ENCODE results near the gene PRAMEF12. TPM values are rescaled to one million over a fixed set of nuclear protein-coding genes. Genes with fewer than 3 reads are reported as not detected.

The PRAMEF12 gene
- total and polyA plus RNA-seq, 2 experiments from 2014 or later = not detected

- no peak for TF ChIP-seq EZH2phosphoT487 (IDR thresholded peaks at IDR 0.05; ENCODE audit: low read depth, severe bottlenecking, unreplicated experiment)
- no peak for TF ChIP-seq CTCF (IDR thresholded peaks at IDR 0.05; ENCODE audit: poor library complexity)
- Histone ChIP-seq H3K4me2 (no peak overlapping the region), H3K9me3 (ENCODE audit: low read depth) (peaks cover 8% of the 10 kb centered on the region), H3K4me3 (no peak overlapping the region), H3K27ac (no peak overlapping the region), H3K27me3 (no peaks in the 10 kb centered on the region), H2AFZ (no peak overlapping the region), H3K79me2 (no peaks in the 10 kb centered on the region), H3K9me2 (replicated peaks; ENCODE audit: insufficient read depth) (no peaks in the 10 kb centered on the region), H4K20me1 (ENCODE audit: insufficient read depth, poor library complexity, severe bottlenecking) (no peaks in the 10 kb centered on the region), H3K4me1 (ENCODE audit: insufficient read depth) (peaks cover 8% of the 10 kb centered on the region), H3K36me3 (replicated peaks; ENCODE audit: insufficient read depth, low read depth) (no peaks in the 10 kb centered on the region)
- DNase-seq (ENCODE audit: low spot score) = no peak
- WGBS (ENCODE audit: low lambda C conversion rate, missing lambda C conversion rate) = 91% methylated on average over 4 of the region's 4 CpGs
Measured at GRCh38 chr1:12754738-12755137, 18.8 kb upstream of the PRAMEF12 start.

DNA sequence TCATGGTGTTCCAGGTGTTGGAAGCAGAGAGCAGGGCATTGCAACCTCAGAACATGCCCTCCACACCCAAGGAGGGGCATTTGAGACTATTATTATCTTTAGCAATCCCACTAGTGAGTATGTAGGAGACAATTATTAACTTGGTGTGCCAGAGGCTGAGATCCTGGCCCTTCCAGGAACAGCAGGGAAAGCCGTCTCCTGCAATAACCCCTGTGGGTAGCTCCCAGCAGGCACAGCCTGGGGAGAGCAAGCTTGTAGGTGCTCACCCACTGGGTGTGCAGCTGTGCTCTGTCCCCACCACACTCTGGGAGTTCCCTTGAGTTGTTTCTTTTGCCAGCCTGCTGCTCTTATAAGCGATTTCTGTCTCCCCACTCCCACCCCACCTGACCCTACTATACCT, 17.3 kb upstream of the PRAMEF12 start:
- Histone ChIP-seq H3K9me3 (ENCODE audit: low read depth) (no peaks in the 10 kb centered on the region), H2AFZ (no peak overlapping the region), H4K20me1 (ENCODE audit: insufficient read depth, poor library complexity, severe bottlenecking) (no peaks in the 10 kb centered on the region), H3K4me2 (no peak overlapping the region), H3K79me2 (no peaks in the 10 kb centered on the region), H3K9me2 (replicated peaks; ENCODE audit: insufficient read depth) (no peaks in the 10 kb centered on the region), H3K4me3 (no peak overlapping the region), H3K27ac (no peak overlapping the region), H3K27me3 (no peaks in the 10 kb centered on the region), H3K36me3 (replicated peaks; ENCODE audit: insufficient read depth, low read depth) (no peaks in the 10 kb centered on the region), H3K4me1 (ENCODE audit: insufficient read depth) (peaks cover 8% of the 10 kb centered on the region)
- no peak for DNase-seq (ENCODE audit: low spot score)
- TF ChIP-seq CTCF (IDR thresholded peaks at IDR 0.05; ENCODE audit: poor library complexity) = no peak
- no peak for TF ChIP-seq EZH2phosphoT487 (IDR thresholded peaks at IDR 0.05; ENCODE audit: low read depth, severe bottlenecking, unreplicated experiment)
- TF ChIP-seq EZH2 (IDR thresholded peaks at IDR 0.05; ENCODE audit: borderline replicate concordance) = no peak
- WGBS (ENCODE audit: low lambda C conversion rate, missing lambda C conversion rate) = 68% methylated on average over 2 of the region's 2 CpGs

DNA sequence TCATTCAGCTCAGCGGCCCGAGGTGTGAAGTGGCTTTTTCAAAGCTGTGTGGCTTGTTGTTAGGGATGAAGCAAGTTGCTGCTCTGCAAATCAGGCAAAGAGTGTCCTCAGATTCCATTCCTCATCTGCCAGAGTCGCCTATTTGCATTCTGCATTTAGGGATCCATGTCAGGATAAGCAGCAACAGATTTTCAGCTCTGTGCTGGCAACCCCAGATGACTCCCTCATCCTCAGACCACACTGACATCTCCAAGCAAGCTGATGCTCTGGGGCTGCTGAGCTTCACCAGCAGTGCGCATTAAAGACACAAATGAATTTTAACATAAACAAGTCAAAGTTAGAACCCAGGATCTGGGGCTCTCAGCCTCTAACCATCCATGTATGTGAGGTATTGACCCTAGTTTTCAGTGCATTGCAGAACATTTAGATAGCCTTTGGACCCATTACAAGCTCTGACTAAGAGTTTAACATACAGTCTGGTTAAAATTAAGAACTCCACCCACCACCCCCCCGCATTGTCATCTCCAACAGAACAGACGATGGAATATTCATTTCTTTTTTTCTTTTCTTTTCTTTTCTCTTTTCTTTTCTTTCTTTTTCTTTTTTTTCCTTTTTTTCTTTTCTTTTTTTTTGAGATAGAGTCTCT, 16.6 kb upstream of the PRAMEF12 start:
- Histone ChIP-seq H3K9me2 (replicated peaks; ENCODE audit: insufficient read depth) (no peaks in the 10 kb centered on the region), H3K27me3 (no peaks in the 10 kb centered on the region), H4K20me1 (ENCODE audit: insufficient read depth, poor library complexity, severe bottlenecking) (no peaks in the 10 kb centered on the region), H3K79me2 (no peaks in the 10 kb centered on the region), H3K4me1 (ENCODE audit: insufficient read depth) (peaks cover 8% of the 10 kb centered on the region), H3K4me3 (no peak overlapping the region), H2AFZ (no peak overlapping the region), H3K27ac (no peak overlapping the region), H3K9me3 (ENCODE audit: low read depth) (no peaks in the 10 kb centered on the region), H3K36me3 (replicated peaks; ENCODE audit: insufficient read depth, low read depth) (no peaks in the 10 kb centered on the region), H3K4me2 (no peak overlapping the region)
- no peak for TF ChIP-seq CTCF (IDR thresholded peaks at IDR 0.05; ENCODE audit: poor library complexity)
- no peak for TF ChIP-seq EZH2phosphoT487 (IDR thresholded peaks at IDR 0.05; ENCODE audit: low read depth, severe bottlenecking, unreplicated experiment)
- no peak for TF ChIP-seq EZH2 (IDR thresholded peaks at IDR 0.05; ENCODE audit: borderline replicate concordance)
- DNase-seq (ENCODE audit: low spot score) = no peak
- 85% methylated on average over 6 of the region's 6 CpGs for WGBS (ENCODE audit: low lambda C conversion rate, missing lambda C conversion rate)

Measured in hepatocyte (in vitro differentiated cells).